ENCODE results near the gene PGRMC2. TPM values are rescaled to one million over a fixed set of nuclear protein-coding genes. Genes with fewer than 3 reads are reported as not detected.
A peak's percentile ranks its signal among the peaks of the same experiment; 100 is the strongest.

The PGRMC2 gene
- total RNA-seq, 1 experiment from 2014 or later: 77.6 TPM

DNA sequence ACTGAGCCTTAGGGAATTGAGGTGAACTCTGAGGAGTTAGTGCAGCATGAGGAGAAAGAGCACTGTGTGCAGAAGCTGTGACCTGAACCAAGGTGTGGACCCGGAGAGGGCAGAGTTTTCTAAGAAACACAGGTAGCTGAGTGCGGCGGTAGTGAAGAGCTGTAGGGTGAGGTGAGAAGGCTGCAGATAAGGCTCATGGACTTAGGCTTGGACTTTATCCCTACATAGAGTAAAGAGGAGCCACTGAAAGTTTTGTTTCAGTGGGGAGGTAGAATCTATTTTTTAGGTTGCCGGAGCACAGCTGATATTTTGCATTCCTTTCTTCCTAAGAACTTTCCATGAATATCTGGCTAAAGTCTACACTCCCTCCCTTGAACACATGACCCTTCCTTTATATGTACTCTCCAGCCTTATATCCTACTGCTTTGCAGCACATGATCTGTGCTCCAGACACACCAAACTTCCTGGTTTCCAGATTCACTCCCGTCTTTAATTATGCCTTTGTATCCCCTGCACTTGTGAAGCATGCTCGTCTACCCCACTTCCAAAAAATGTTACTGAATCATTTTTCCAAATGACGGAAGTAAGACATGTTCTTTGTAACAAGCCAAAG lies 10.6 kb upstream of the PGRMC2 start:
- H3K27me3 ChIP-seq (ENCODE audit: insufficient read depth, low read length): no peaks in the 10 kb centered on the region
- H3K4me1 ChIP-seq (ENCODE audit: insufficient read depth, low read length): no peaks in the 10 kb centered on the region
- peak overlapping the region; percentile 82 for H3K56ac ChIP-seq (ENCODE audit: insufficient read length, low read depth, low read length)
- no peak for TF ChIP-seq CTCF (conservative IDR thresholded peaks at IDR 0.05)
- no peaks in the 10 kb centered on the region for H3K9me3 ChIP-seq (ENCODE audit: control insufficient read depth, low read depth, low read length)
- no peak overlapping the region for H3K27ac ChIP-seq (ENCODE audit: insufficient read length, low read depth, low read length)
- no peak overlapping the region for H3T11ph ChIP-seq (ENCODE audit: low read length)
- H2BK120ac ChIP-seq (ENCODE audit: low read depth, low read length, poor library complexity, severe bottlenecking): no peak overlapping the region
- no peak overlapping the region for H3K18ac ChIP-seq (ENCODE audit: insufficient read length, low read depth, low read length)
- H3K4me2 ChIP-seq (ENCODE audit: insufficient read depth, insufficient read length, low read length): no peak overlapping the region
- Mint-ChIP-seq H3K4me1 (no peaks in the 10 kb centered on the region; a peak in 1 of 4 replicates), H3K4me3 (no peak overlapping the region; a peak in 1 of 5 replicates), H3K27me3 (ENCODE audit: low read depth) (no peaks in the 10 kb centered on the region), H3K27ac (peak overlapping the region in 1 of 3 experiments; percentile 24; a peak in 2 of 7 replicates), H3K9me3 (no peaks in the 10 kb centered on the region), H3K36me3 (ENCODE audit: insufficient read depth in 1 of 3, low read depth in 3 of 3) (peaks cover 0 to 4% (median 2%) of the 10 kb centered on the region in 3 experiments; a peak in 5 of 7 replicates)
- no peak overlapping the region for H4K8ac ChIP-seq (replicated peaks; ENCODE audit: insufficient read length, low read depth, low read length)
- H3K4ac ChIP-seq (ENCODE audit: low read depth, low read length): no peak overlapping the region
- H3K14ac ChIP-seq (ENCODE audit: insufficient read depth, low read length): no peak overlapping the region
- no peak overlapping the region for H2BK5ac ChIP-seq (ENCODE audit: insufficient read length, low read length)
- no peak overlapping the region for H2BK20ac ChIP-seq (ENCODE audit: low read depth, low read length, poor library complexity, severe bottlenecking)
- no peak overlapping the region for H3K9ac ChIP-seq (ENCODE audit: extremely low read depth, insufficient read length, low read length)
- H2AFZ ChIP-seq (ENCODE audit: low read length): no peak overlapping the region
- H2BK15ac ChIP-seq (ENCODE audit: low read depth, low read length): no peak overlapping the region
- no peaks in the 10 kb centered on the region for H4K20me1 ChIP-seq (ENCODE audit: control insufficient read depth, insufficient read depth, insufficient read length)
- no peaks in the 10 kb centered on the region for H3K79me1 ChIP-seq (ENCODE audit: insufficient read depth, low read depth, low read length, poor library complexity, severe bottlenecking)
- no peak overlapping the region for H4K5ac ChIP-seq (ENCODE audit: insufficient read length, low read depth, low read length)
- no peaks in the 10 kb centered on the region for H3K23me2 ChIP-seq (ENCODE audit: insufficient read length, low read depth, low read length, poor library complexity, severe bottlenecking)
- no CpG with 5 or more reads among the region's 7 CpGs for WGBS (ENCODE audit: extremely low coverage, insufficient read length, low lambda C conversion rate)
- no peaks in the 10 kb centered on the region for H3K79me2 ChIP-seq (ENCODE audit: insufficient read depth, low read length)
- no peak overlapping the region for H2BK12ac ChIP-seq (ENCODE audit: insufficient read length, low read depth, low read length)
- no peak overlapping the region for H4K91ac ChIP-seq (ENCODE audit: insufficient read length, low read depth, low read length)
- DNase-seq: no peak
- H2AK5ac ChIP-seq (ENCODE audit: insufficient read length, low read length): no peak overlapping the region
- no peak overlapping the region for H3K23ac ChIP-seq (ENCODE audit: insufficient read length, low read depth, low read length)
